HFFc6 (cell line): Measurements from ENCODE around the gene SORCS2. TPM values are rescaled to one million over a fixed set of nuclear protein-coding genes. Genes with fewer than 3 reads are reported as not detected.

ENCODE experiments used
- DNase-seq: peaks from one replicate; pipeline ENCODE4 v3.0.0-alpha.2; 2018
- H3K27ac Mint-ChIP-seq: 2 replicates; pipeline ENCODE4 v1.8.0; 2020; ENCODE audit warnings: mild to moderate bottlenecking, mixed read lengths
- H3K27me3 Mint-ChIP-seq: 2 replicates; pipeline ENCODE4 v1.8.0; 2021; ENCODE audit warnings: mild to moderate bottlenecking, moderate library complexity, mixed read lengths; ENCODE audit not compliant: insufficient read depth
- H3K36me3 Mint-ChIP-seq: 2 replicates; pipeline ENCODE4 v1.8.0; 2021; ENCODE audit warnings: low read depth, mixed read lengths
- H3K4me1 Mint-ChIP-seq: 2 replicates; pipeline ENCODE4 v1.8.0; 2020; ENCODE audit warnings: low read depth, mixed read lengths
- H3K4me3 Mint-ChIP-seq: 2 replicates; pipeline ENCODE4 v1.8.0; 2020; ENCODE audit warnings: mild to moderate bottlenecking, moderate library complexity, mixed read lengths
- H3K9me3 Mint-ChIP-seq: 2 replicates; pipeline ENCODE4 v1.8.0; 2020; ENCODE audit warnings: mild to moderate bottlenecking, mixed read lengths
- CTCF ChIP-seq: fragments of 200-600 bp; sonication (generic); IDR thresholded peaks from 2 replicates; pipeline ENCODE4 v1.5.0; 2021; ENCODE audit warnings: antibody characterized with exemption, mild to moderate bottlenecking
- total RNA-seq, 6 experiments: library from RNA; stranded (reverse); fragmentation: NEBNext Ultra II Directional; extraction: Animal tissue kit (Norgen Biotek cat#: 25700); gene quantifications; 2 replicates in 1 of 6; 3 replicates in 5 of 6; pipeline ENCODE4 v1.2.3, GENCODE V29; 2021

Gene SORCS2
- total RNA-seq, 6 experiments from 2014 or later, result 0.05 to 0.15 (median 0.12) TPM; not detected in 3

- DNase-seq, result no peak
- no peaks in the 10 kb centered on the region for H3K36me3 Mint-ChIP-seq
- no peak overlapping the region for H3K4me3 Mint-ChIP-seq
- peaks cover 4% of the 10 kb centered on the region; the same call in 1 of the 2 replicates for H3K9me3 Mint-ChIP-seq
- no peak for TF ChIP-seq CTCF
- peaks cover 6% of the 10 kb centered on the region; the same call in 1 of the 2 replicates for H3K4me1 Mint-ChIP-seq
- H3K27me3 Mint-ChIP-seq, result peaks cover 45% of the 10 kb centered on the region
- H3K27ac Mint-ChIP-seq, result no peak overlapping the region
Observed at GRCh38 chr4:7253837-7254236, 61.5 kb downstream of the SORCS2 start.

GRCh38 chr4:7254736-7255487 lies 62.6 kb downstream of the SORCS2 start:
- H3K9me3 Mint-ChIP-seq, result no peaks in the 10 kb centered on the region; the same call in 1 of the 2 replicates

GRCh38 chr4:7255488-7255881 lies 63.1 kb downstream of the SORCS2 start:
- H3K27ac Mint-ChIP-seq, result no peak overlapping the region
- H3K4me3 Mint-ChIP-seq, result no peak overlapping the region
- H3K4me1 Mint-ChIP-seq, result peaks cover 3% of the 10 kb centered on the region; the same call in 1 of the 2 replicates
- no peak for TF ChIP-seq CTCF
- H3K36me3 Mint-ChIP-seq, result no peaks in the 10 kb centered on the region
- H3K9me3 Mint-ChIP-seq, result peaks cover 2% of the 10 kb centered on the region; the same call in 1 of the 2 replicates
- H3K27me3 Mint-ChIP-seq, result peaks cover 48% of the 10 kb centered on the region
- DNase-seq, result no peak

More at GRCh38 chr4:7254736-7255487, 62.6 kb downstream of the SORCS2 start:
- Mint-ChIP-seq H3K36me3 (no peaks in the 10 kb centered on the region), H3K27ac (no peak overlapping the region), H3K4me3 (no peak overlapping the region), H3K4me1 (peaks cover 6% of the 10 kb centered on the region; the same call in 1 of the 2 replicates), H3K27me3 (peaks cover 43% of the 10 kb centered on the region)
- no peak for DNase-seq
- TF ChIP-seq CTCF, result no peak

- H3K4me3 Mint-ChIP-seq, result no peak overlapping the region
- DNase-seq, result no peak
- H3K36me3 Mint-ChIP-seq, result no peaks in the 10 kb centered on the region
- no peak for TF ChIP-seq CTCF
- peaks cover 4% of the 10 kb centered on the region; the same call in 1 of the 2 replicates for H3K9me3 Mint-ChIP-seq
- no peaks in the 10 kb centered on the region; the same call in 1 of the 2 replicates for H3K4me1 Mint-ChIP-seq
- H3K27me3 Mint-ChIP-seq, result peaks cover 48% of the 10 kb centered on the region
- H3K27ac Mint-ChIP-seq, result no peak overlapping the region
Observed at GRCh38 chr4:7255996-7256395, 63.7 kb downstream of the SORCS2 start.

- H3K9me3 Mint-ChIP-seq, result peaks cover 4% of the 10 kb centered on the region; the same call in 1 of the 2 replicates
- no peaks in the 10 kb centered on the region for H3K36me3 Mint-ChIP-seq
- no peak overlapping the region for H3K27ac Mint-ChIP-seq
- peaks cover 42% of the 10 kb centered on the region for H3K27me3 Mint-ChIP-seq
- H3K4me1 Mint-ChIP-seq, result no peaks in the 10 kb centered on the region; the same call in 1 of the 2 replicates
- H3K4me3 Mint-ChIP-seq, result no peak overlapping the region
- no peak for DNase-seq
- TF ChIP-seq CTCF, result no peak
Observed at GRCh38 chr4:7256984-7257810, 64.9 kb downstream of the SORCS2 start.
